PFSK-1 (cell line): ENCODE data around the gene FLRT3.

Experiments used
- FOXP2 ChIP-seq: optimal IDR thresholded peaks from 2 replicates; pipeline ENCODE3; 2011; ENCODE audit warnings: borderline replicate concordance, control low read depth, inconsistent platforms; ENCODE audit not compliant: insufficient read depth; ENCODE audit errors: extremely low read length, extremely low read depth
- POLR2AphosphoS5 ChIP-seq: IDR thresholded peaks from 2 replicates; pipeline ENCODE4 v1.6.1; 2012; ENCODE audit warnings: low read depth, mild to moderate bottlenecking, control low read depth, low read length, moderate library complexity
- SIN3A ChIP-seq: IDR thresholded peaks from 2 replicates; pipeline ENCODE4 v1.6.1; 2012; ENCODE audit warnings: mild to moderate bottlenecking, low read length, moderate library complexity, borderline replicate concordance; ENCODE audit not compliant: insufficient read depth
- TAF1 ChIP-seq: IDR thresholded peaks from 2 replicates; pipeline ENCODE4 v1.6.1; 2012; ENCODE audit warnings: low read length, control low read depth, borderline replicate concordance; ENCODE audit not compliant: insufficient read depth
- TF ChIP-seq, protein P1 (sequence below), 2 experiments: IDR thresholded peaks; 2 replicates each; pipeline versions ENCODE4 v1.6.1 to v1.8.0; 2011 to 2012; ENCODE audit warnings: low read depth in 2 of 2, low read length in 2 of 2, control low read depth in 1 of 2, inconsistent platforms in 1 of 2, mild to moderate bottlenecking in 1 of 2, moderate library complexity in 1 of 2; ENCODE audit not compliant: insufficient read depth in 1 of 2

FLRT3 gene

DNA sequence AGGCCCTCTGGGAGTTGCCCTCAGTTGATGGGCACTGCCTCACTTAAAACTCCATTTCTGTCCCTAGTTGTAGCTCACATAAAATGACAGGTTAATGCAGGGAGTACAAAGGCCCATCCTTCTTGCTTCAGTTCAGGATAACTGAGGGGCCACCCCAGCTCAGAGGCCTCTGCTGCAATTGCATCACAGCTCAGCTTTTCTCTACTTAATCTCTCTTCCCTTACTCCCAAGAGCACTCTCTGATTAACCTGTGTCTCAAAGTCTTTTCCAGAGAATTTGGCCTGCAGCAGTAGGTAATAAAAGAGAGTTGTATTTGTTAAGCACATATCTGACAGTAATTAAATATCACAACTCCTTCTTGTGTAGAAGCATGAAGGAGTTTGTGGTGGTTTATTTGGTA is 40.9 kb upstream of the FLRT3 start:
- no peak for TF ChIP-seq TAF1
- TF ChIP-seq SIN3A: no peak
- TF ChIP-seq, protein P1, sequence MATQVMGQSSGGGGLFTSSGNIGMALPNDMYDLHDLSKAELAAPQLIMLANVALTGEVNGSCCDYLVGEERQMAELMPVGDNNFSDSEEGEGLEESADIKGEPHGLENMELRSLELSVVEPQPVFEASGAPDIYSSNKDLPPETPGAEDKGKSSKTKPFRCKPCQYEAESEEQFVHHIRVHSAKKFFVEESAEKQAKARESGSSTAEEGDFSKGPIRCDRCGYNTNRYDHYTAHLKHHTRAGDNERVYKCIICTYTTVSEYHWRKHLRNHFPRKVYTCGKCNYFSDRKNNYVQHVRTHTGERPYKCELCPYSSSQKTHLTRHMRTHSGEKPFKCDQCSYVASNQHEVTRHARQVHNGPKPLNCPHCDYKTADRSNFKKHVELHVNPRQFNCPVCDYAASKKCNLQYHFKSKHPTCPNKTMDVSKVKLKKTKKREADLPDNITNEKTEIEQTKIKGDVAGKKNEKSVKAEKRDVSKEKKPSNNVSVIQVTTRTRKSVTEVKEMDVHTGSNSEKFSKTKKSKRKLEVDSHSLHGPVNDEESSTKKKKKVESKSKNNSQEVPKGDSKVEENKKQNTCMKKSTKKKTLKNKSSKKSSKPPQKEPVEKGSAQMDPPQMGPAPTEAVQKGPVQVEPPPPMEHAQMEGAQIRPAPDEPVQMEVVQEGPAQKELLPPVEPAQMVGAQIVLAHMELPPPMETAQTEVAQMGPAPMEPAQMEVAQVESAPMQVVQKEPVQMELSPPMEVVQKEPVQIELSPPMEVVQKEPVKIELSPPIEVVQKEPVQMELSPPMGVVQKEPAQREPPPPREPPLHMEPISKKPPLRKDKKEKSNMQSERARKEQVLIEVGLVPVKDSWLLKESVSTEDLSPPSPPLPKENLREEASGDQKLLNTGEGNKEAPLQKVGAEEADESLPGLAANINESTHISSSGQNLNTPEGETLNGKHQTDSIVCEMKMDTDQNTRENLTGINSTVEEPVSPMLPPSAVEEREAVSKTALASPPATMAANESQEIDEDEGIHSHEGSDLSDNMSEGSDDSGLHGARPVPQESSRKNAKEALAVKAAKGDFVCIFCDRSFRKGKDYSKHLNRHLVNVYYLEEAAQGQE (IDR thresholded peaks at IDR 0.05; ENCODE audit: insufficient read depth in 1 of 2, low read depth in 2 of 2, low read length in 2 of 2): no peak
- no peak for TF ChIP-seq POLR2AphosphoS5
- no peak for TF ChIP-seq FOXP2

DNA sequence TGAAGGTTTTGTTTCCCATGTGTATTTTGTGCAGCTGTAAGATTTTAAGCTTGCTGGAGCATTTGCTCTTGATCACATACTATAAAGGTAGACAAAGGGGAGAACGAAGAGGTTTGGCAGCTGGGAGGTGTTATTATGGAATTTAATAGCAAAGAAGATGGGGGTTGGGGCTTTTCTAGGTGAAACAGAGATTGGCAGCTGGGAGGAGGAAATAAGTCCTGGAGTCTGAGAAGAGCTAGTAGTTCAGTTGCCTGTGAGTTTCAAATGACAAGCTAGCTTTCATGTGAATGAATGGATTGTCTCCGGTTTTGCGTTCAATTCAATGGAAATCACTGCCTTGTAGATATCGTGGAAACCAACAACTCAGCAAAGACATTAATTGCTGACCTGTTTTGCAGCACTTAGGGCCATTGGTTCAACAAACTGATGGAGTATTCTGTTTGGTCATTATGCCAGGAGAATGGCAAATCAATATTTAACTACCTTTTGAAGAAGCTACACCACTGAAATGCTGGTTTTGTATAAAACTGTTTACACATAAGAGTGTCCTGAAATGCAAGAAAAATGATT is 38.1 kb upstream of the FLRT3 start:
- TF ChIP-seq TAF1 (no peak), POLR2AphosphoS5 (no peak), SIN3A (no peak), FOXP2 (no peak)
- TF ChIP-seq, protein P1 (IDR thresholded peaks at IDR 0.05; ENCODE audit: insufficient read depth in 1 of 2, low read depth in 2 of 2, low read length in 2 of 2): no peak

DNA sequence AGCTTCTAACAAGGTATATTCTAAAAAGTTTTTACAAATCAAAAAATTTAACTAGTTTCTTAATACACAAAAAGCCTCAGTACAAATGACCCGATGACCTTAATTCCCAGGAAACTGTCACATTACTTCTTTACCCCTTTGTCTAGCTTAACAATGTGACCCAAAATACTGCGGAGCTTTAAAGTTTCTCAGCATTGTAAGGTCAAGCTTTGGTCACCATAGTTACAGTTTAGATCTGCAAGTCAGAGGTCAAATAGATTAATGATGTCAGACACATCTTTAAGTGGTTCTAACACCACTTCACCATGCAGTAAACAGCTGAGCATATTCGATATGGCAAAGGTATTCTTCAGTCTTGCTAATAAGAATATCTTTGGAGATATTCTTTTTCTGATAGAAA is 36.8 kb upstream of the FLRT3 start:
- no peak for TF ChIP-seq TAF1
- TF ChIP-seq FOXP2: no peak
- TF ChIP-seq SIN3A: no peak
- TF ChIP-seq, protein P1 (IDR thresholded peaks at IDR 0.05; ENCODE audit: insufficient read depth in 1 of 2, low read depth in 2 of 2, low read length in 2 of 2): no peak
- no peak for TF ChIP-seq POLR2AphosphoS5

DNA sequence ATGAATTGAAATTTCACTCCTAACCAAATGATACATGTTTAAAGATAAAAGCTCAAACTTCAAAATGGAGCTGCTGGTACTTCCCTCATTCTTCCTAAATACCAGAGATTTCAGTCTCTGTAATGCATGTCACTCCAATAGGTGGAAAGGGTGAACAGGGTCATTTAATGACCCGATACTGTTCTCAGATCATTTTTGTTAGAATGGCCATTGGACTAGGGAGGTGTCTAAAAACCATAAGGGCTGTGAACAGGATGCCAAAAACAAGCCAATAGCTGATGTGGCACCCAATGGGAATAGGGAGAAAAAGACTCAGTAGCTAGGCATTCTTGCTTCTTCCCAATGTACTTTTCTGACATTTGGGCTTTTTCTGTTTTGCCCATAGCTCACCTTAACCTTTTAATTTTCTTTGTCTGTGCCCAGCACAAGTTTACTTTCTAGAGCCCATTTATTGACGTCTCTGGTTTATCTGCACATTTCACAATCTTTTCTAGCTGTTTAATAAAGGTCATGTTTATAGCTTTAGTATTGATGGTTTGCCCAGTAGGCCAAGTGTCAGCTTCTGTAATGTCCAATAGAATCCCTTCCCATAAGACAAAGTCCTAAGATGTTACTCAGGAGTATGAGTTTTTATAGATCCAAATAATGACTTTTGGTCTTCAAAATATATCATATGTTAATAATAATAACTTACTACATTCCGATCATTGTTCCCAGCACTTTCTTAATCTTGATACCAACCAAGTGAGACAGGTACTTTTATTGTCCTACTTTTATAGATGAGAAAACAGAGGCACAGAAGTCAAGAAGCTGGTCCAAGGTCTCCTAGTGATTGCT is 24.3 kb upstream of the FLRT3 start:
- TF ChIP-seq TAF1 (no peak), FOXP2 (no peak), SIN3A (no peak), POLR2AphosphoS5 (no peak)
- TF ChIP-seq, protein P1 (IDR thresholded peaks at IDR 0.05; ENCODE audit: insufficient read depth in 1 of 2, low read depth in 2 of 2, low read length in 2 of 2): no peak

DNA sequence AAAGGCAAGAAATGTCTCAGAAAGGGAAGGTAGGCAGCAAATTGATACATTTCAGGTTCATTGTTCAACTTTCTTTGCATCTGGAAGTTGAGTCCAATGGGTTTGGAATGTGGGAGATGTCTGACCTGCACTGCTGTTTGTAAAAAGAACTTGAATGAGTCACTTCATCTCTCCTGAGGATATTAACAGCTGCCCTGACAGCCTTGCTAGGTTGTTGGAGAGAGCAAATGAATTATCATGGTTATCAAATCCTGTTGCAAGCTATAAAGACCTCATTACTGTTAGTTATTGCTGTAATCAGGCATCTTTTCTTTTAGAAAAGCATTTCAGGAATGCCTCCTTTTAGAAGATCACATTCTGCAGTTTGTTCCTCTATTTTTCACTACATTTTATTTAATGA is 23.0 kb upstream of the FLRT3 start:
- TF ChIP-seq, protein P1 (IDR thresholded peaks at IDR 0.05; ENCODE audit: insufficient read depth in 1 of 2, low read depth in 2 of 2, low read length in 2 of 2): no peak
- TF ChIP-seq POLR2AphosphoS5: no peak
- no peak for TF ChIP-seq SIN3A
- TF ChIP-seq FOXP2: no peak
- TF ChIP-seq TAF1: no peak
